ENCODE data around the gene NTF3. TPM values are rescaled to one million over a fixed set of nuclear protein-coding genes. Genes with fewer than 3 reads are reported as not detected.

Gene NTF3
- total RNA-seq, 1 experiment from 2014 or later, result 12.7 TPM

GRCh38 chr12:5456906-5457305 lies 25.0 kb downstream of the NTF3 start:
- DNase-seq (ENCODE audit: low read depth), result peak; percentile 69

- no peak for DNase-seq (ENCODE audit: low read depth)
These were observed 26.5 kb downstream of the NTF3 start for GRCh38 chr12:5458229-5459050.

GRCh38 chr12:5459051-5459782 lies 27.3 kb downstream of the NTF3 start:
- no peak for DNase-seq (ENCODE audit: low read depth)

DNA sequence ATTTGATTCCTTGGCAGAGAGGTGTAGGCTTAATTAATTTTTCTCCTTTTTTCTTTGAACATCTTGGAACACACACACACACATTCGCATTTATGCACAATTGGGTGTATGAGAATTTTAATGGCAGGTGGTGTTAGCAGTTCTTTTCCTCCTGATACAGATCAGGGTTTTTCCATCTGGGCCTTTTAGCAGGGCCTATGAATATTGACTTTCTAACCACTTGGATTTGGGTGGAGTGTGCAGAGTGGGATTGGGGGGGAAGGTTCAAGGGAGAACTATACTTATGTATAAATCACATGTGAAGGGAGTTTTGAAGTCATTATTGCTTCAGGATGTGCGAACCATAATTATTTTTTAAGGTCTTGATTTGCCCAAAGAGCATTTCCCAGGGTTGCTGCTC lies 28.9 kb downstream of the NTF3 start:
- no peak for DNase-seq (ENCODE audit: low read depth)

GRCh38 chr12:5461966-5462365 lies 30.1 kb downstream of the NTF3 start:
- DNase-seq (ENCODE audit: low read depth), result no peak

- DNase-seq (ENCODE audit: low read depth), result no peak
These were observed 32.2 kb downstream of the NTF3 start for GRCh38 chr12:5464096-5464495.

- no peak for DNase-seq (ENCODE audit: low read depth)
These were observed 33.5 kb downstream of the NTF3 start for GRCh38 chr12:5465384-5465783.

- DNase-seq (ENCODE audit: low read depth), result no peak
These were observed 34.6 kb downstream of the NTF3 start for GRCh38 chr12:5466521-5466960.

DNA sequence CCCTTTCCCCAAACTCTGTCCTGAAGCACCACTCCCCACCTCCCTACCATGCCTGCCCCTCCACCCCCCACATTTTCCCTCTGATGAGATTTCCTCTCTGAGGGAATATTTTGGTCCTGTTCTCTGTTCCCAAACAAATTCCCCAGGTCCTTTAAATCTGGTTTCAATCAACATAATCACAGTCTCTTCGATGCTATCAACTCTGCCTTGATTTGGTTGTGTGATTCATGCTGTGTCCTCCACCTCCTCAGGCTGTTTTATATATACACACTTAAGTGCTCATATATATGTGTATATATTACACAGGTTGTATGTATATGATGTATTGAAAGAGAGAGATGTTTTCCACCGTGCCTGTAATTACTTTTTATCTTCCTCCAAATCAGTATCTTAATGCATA lies 36.0 kb downstream of the NTF3 start:
- no peak for DNase-seq (ENCODE audit: low read depth)

- DNase-seq (ENCODE audit: low read depth), result no peak
These were observed 38.3 kb downstream of the NTF3 start for GRCh38 chr12:5470221-5470620.

- no peak for DNase-seq (ENCODE audit: low read depth)
These were observed 38.8 kb downstream of the NTF3 start for GRCh38 chr12:5470703-5471102.

GRCh38 chr12:5473076-5473782 lies 41.3 kb downstream of the NTF3 start:
- DNase-seq (ENCODE audit: low read depth), result no peak

- no peak for DNase-seq (ENCODE audit: low read depth)
These were observed 41.8 kb downstream of the NTF3 start for GRCh38 chr12:5473783-5474116.

DNA sequence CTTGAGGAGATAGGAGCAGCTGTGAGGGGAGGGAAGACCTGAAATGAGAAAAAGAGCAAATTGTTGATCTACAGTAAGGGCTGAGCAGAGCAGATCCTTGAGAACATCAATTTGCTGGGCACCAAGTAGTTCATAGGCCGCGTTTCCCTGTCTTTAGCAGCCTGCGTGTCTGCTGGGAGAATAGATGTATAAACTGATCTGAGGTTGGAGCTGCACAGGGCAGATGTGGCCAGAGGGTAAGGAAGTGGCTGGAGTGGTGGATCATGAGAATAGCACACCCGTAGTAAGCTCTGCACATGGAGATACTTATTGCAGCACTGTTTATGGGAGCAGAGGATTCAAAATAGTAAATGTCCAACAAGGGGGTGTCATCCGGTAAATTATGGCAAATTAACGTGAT lies 44.4 kb downstream of the NTF3 start:
- DNase-seq (ENCODE audit: low read depth), result no peak

DNA sequence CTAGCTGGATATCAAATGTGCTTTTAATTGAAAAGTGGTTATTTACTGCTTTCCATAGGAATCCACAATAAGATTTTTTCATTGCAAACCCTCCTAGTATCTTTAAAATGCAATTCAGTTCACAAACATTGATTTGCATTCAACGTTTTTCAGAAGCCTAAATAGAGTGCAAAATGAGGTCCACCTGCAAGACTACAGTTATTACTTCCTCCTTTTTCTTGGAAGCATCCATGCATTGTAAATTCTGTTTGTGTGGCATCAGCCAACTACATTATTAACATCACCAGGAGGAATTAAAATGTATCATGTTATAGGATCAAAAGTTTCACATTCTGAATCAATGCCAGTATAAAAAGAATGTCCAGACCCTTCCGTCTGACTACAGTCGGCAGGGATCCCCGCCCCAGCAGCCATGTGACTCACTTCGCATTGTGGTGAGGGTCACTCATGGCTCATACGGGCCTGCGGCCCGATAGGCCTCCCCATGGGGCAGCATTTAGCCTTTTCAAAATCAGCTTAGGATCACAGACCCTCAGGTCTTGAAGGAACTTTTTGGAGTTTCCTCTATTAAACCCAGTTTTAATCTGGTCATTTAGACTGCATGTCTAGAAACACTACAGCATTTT lies 46.3 kb downstream of the NTF3 start:
- DNase-seq (ENCODE audit: low read depth), result peak; percentile 40

GRCh38 chr12:5479761-5480160 lies 47.9 kb downstream of the NTF3 start:
- DNase-seq (ENCODE audit: low read depth), result no peak

- DNase-seq (ENCODE audit: low read depth), result no peak
These were observed 48.5 kb downstream of the NTF3 start for GRCh38 chr12:5480218-5480937.

- no peak for DNase-seq (ENCODE audit: low read depth)
These were observed 49.0 kb downstream of the NTF3 start for GRCh38 chr12:5480938-5481303.

DNA sequence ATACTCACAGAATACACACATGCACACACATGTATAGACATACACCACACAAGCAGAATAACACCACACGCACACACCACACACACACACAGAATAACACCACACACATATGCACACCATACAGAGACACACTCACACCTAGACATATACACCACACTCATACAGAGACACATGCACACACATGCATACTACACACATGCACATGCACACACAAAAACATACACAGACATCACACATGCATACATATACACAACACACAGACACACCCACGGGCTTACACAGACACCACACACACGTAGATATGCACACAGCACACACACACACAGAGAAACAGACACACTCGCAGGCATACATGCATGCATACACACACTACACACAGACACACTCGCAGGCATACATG lies 49.7 kb downstream of the NTF3 start:
- no peak for DNase-seq (ENCODE audit: low read depth)

DNA sequence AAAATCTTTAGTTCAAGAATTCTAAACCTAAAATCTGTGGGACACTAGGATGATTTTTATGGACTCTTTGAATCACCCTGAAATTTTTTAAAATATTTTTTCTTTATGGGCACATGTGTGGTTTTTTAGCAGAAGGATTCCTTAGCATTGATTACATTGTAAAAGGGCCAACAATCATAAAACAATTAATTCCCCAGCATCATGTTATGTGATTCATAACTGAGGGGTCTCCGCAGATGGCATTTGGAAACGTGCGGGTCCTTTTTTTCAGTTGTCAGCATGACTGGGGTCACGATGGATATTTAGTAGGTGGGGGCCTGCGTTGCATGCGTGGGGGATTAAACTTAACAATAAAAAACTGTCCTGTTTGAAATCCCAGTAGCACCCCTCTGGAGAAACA lies 52.5 kb downstream of the NTF3 start:
- no peak for DNase-seq (ENCODE audit: low read depth)

- no peak for DNase-seq (ENCODE audit: low read depth)
These were observed 53.5 kb downstream of the NTF3 start for GRCh38 chr12:5485454-5485853.

- no peak for DNase-seq (ENCODE audit: low read depth)
These were observed 55.2 kb downstream of the NTF3 start for GRCh38 chr12:5487076-5487475.
